ENCODE data around the gene CKS1B.

CKS1B gene

GRCh38 chr1:155016231-155016831, 41.9 kb downstream of the CKS1B start:
- peak; percentile 22 for DNase-seq

- DNase-seq, result peak; percentile 89
Observed at GRCh38 chr1:155017041-155017945, 42.8 kb downstream of the CKS1B start.

DNA sequence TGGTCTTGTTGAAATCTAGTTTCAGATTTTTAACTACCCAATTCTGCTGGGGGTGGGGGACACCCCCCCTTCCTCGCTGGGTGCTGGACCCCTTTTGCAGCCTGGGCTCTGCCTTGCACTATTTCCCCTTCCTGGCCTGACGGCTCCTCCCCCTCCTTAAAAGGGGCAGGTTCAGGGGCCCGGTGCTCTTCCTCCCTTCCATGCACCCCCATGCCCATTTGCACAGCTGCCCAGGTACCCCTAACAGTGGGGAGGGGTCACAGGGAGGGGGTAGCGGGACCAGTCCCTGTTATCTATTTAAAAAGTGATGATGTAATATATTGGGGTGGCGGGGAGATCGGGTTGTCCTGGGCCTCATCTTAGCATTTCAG, 43.5 kb downstream of the CKS1B start:
- no peak for DNase-seq

- DNase-seq, result no peak
Observed at GRCh38 chr1:155018617-155019348, 44.3 kb downstream of the CKS1B start.

DNA sequence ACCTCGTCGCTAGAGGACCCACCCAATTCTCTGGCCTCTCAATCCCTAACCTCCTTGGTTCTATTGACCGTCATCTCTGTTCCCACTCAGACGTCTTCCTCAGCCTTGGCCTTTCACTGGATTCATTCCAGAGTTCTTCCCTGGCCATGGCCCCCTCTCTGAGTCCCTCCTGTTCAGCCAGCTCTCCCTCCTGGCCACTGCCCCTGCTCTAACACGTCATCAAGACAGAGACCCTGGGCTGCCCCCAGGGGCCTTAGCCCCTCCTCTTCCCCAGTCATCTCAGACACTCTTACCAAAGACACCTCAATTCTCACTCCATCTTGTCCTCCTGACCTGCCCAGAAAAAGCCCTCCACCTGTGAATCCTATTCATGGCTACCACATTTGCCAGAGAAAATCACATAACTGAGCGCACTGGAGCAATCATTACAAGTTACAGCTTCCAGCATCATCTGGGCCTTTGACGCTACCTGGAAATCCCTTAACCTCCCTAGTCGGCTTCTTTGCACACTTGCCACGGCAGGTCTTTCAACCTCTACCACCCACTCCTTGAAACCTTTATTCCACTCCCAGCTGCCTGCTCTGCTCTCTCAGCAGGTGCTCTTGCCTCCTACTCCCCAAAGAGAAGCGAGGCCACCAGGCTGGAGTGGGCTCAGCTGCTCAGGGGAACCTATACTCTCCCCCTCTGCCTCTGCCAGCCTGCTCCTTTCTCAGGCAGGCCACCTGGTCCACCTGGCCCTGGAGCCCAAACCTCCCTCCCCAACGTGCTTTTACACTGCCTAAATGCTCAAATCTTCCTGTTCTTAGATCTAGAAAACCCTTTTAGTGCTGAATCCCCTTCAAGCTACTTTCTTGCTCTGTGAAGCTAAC, 45.1 kb downstream of the CKS1B start:
- DNase-seq, result no peak

- no peak for DNase-seq
Observed at GRCh38 chr1:155022136-155022926, 47.9 kb downstream of the CKS1B start.

GRCh38 chr1:155022927-155023236, 48.4 kb downstream of the CKS1B start:
- DNase-seq, result no peak

- no peak for DNase-seq
Observed at GRCh38 chr1:155023627-155024026, 49.1 kb downstream of the CKS1B start.

DNA sequence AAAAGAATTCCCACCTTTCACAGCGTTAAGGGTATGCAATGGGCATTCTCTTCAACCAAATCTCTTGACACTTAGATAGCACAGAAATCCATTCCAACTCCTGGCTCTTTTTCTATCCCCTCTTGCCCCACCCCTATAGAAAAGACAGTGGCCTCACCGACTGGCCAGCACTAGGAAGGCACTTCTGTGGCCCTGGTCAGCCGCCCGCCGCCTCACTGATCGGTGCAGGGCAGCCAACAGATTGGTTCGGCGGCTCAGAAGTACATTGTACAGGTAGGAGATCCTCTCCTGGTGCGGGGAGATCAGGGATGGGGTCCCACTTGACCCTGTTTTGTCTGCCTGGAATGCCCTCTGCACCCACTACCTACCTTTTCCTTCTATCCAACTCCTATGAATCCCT, 49.8 kb downstream of the CKS1B start:
- DNase-seq, result no peak

GRCh38 chr1:155026154-155026553, 51.7 kb downstream of the CKS1B start:
- no peak for DNase-seq

GRCh38 chr1:155026588-155026987, 52.1 kb downstream of the CKS1B start:
- DNase-seq, result no peak
